Astrocyte of the spinal cord (primary cell): ENCODE data around the gene CIB2.
A peak's percentile ranks its signal among the peaks of the same experiment; 100 is the strongest.

Experiments used
- DNase-seq: peaks from one replicate; pipeline ENCODE4 v3.0.0; 2011; ENCODE audit warnings: low read depth, low spot score
- H3K4me3 ChIP-seq: 2 replicates; pipeline ENCODE4 v1.5.1; 2011; ENCODE audit warnings: low read depth, mild to moderate bottlenecking, low read length, moderate library complexity
- CTCF ChIP-seq: IDR thresholded peaks from 2 replicates; pipeline ENCODE4 v1.5.1; 2012; ENCODE audit warnings: low read depth, mild to moderate bottlenecking, low read length, inconsistent platforms
- in situ Hi-C: cut with HindIII; loops from 2 replicates; pipeline ENCODE4 v1.10.0; 2017; ENCODE audit warnings: low sequenced_read_pairs

Gene CIB2

DNA sequence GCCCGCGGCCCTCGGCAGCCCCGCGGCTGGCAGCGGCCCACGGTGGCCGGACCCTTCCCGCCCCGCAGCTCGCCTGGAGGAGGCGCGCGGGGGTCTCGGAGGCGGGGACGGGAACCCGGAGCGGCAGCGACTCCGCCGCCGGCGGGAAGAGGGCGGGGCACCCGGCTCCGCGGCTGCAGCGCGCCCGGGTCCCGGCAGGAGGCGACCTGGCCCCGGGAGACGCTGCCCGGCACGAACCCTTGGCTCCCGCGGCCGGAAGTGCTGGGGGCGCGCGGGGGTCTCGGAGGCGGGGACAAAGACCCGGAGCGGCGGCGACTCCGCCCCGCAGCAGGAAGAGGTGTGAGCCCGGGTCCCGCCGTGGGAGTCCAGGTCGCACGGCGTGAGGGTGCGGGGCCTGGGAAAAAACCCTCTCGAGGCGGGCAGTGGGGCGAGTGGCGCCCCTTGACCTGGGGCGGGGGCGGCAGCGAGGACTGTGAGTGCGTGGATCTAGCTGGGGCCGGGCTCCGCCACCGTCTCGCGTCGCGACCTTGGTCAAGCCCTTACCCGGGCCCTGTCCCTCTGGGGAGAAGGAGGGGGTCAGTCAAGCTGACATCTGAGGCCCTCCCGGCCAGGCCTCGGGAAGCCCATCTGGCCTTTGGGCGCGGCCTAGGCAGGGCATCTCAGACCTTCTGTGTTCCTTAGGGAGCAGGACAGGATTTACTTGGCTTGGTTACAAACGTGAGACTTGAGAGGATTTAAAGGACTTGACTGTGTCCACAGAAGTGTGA is at the start of gene CIB2:
CIB2 (minus strand) TSS at position 151 of the 767 bp plus-strand sequence. CDS start 230 bp downstream, outside the sequence.
- in situ Hi-C loops = no loop called here

GRCh38 chr15:78179906-78180305 is 48.7 kb upstream of the CIB2 start:
- in situ Hi-C loops = no loop called here
- no peak for TF ChIP-seq CTCF
- no peak overlapping the region for H3K4me3 ChIP-seq
- no peak for DNase-seq

More for the DNA sequence above, at the start of gene CIB2:
- peak; percentile 56 for TF ChIP-seq CTCF
- H3K4me3 ChIP-seq = peak within 1 kb of the TSS; percentile 62
- DNase-seq = peak; percentile 45

DNA sequence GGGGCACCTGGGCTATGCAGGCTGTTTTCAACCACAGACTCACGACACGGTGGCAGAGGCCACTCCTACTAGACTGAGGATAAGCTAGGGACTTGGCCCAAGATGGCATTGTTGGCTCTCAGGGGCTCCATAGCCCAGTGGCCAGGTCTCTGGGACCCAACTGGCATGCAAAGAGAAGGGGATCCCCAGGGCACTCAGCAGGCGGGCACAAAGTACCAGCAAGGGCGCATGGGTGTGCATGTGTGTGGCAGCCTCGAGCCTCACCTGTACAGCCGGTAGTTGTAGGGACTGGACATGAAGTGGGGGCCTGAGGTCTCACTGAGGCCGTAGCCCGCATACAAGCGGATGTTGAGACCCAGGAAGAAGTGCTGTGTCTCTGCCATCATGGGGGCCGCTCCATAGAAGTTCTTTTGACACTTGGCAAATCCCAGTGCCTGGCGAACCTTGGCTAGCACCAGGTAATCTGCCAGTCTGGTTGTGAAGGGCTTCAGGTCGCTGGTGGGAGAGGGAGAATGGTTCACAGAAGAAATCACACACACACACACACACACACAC is 48.1 kb upstream of the CIB2 start:
- no peak for DNase-seq
- TF ChIP-seq CTCF = no peak
- in situ Hi-C loops = no loop called here

DNA sequence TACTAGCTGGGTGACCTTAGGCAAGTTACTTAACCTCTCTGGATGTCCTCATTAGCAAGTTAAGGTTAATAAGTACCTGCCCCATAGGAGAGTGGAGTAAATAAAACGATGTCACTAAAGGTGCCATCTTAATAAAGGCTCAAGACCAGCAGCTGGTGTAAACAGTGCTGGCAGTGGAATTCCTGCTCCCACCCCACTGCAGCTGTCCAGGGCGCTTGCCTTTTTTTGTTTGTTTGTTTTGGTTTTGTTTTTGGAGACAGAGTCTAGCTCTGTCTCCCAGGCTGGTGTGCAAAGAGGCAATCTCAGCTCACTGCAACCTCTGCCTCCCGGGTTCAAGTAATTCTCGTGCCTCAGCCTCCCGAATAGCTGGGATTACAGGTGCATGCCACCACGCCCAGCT is 46.8 kb upstream of the CIB2 start:
- no peak overlapping the region for H3K4me3 ChIP-seq
- no peak for TF ChIP-seq CTCF
- in situ Hi-C loops = no loop called here
- no peak for DNase-seq

More for the DNA sequence above, 48.1 kb upstream of the CIB2 start:
- no peak overlapping the region for H3K4me3 ChIP-seq

GRCh38 chr15:78177447-78177873 is 46.2 kb upstream of the CIB2 start:
- peak; percentile 12 for DNase-seq
- H3K4me3 ChIP-seq = no peak overlapping the region
- peak; percentile 88 for TF ChIP-seq CTCF
- in situ Hi-C loops = no loop called here

DNA sequence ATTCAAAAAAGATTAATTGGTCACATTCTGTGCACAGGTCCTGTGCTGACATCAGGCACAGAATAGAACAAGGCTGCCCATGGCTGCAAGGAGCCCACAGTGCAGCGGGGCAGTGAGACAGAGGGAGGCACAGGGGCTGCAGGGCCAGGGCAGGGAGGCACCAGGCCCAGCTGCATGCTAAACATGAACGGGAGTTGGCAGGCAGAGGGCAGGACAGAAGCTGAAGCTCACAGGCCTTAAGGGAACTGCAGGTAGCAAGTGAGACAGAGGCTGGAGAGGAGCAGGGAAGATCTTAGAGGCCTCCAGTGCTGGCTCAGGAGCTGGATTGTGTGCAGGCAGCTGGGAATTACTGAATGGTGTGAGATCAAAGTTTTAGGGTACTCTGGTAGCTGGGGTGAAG is 44.1 kb upstream of the CIB2 start:
- DNase-seq = no peak
- TF ChIP-seq CTCF = no peak
- in situ Hi-C loops = no loop called here
- H3K4me3 ChIP-seq = no peak overlapping the region
